ENCODE measurements around the gene HLA-DMB.

DNA sequence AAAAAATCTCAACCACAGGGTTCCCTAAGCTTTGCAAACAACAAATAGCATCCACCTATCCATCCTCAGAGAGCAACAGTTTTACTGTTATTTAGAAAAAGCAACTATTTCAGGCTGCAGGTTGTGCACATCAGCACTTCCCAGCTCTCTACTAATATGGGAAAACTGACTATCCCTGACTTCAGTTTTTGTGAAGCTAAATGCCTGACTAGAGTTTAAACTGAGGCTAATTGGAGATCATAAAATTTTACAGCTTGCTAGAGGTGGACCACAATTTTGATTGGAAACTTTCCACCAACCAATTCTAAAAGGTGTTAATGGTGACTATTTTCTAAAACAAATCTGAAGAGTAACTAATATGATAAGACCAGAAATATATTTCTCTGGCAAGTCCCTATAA is 36.9 kb downstream of the HLA-DMB start:
- TF ChIP-seq POLR2A (IDR thresholded peaks at IDR 0.05; ENCODE audit: low read depth, low read length) (no peak), SPI1 (IDR thresholded peaks at IDR 0.05; ENCODE audit: low read depth, low read length) (no peak), POLR2AphosphoS5 (IDR thresholded peaks at IDR 0.05; ENCODE audit: low read depth, low read length) (no peak), TAF1 (IDR thresholded peaks at IDR 0.05; ENCODE audit: low read depth, low read length) (no peak), POU2F2 (IDR thresholded peaks at IDR 0.05; ENCODE audit: low read depth, low read length) (no peak)
